AG10803 (cell line): Measurements from ENCODE around the gene TDRD12.

ENCODE experiments used
- DNase-seq: peaks from one replicate; pipeline ENCODE4 v3.0.0; 2010; ENCODE audit warnings: low read depth
- H3K4me3 ChIP-seq: 2 replicates; pipeline ENCODE4 v1.5.1; 2011; ENCODE audit warnings: mild to moderate bottlenecking, low read length, control low read depth
- TF ChIP-seq, protein P1 (sequence below): conservative IDR thresholded peaks from 2 replicates; pipeline ENCODE4 v1.5.1; 2011; ENCODE audit warnings: mild to moderate bottlenecking, low read length, control low read depth, inconsistent platforms

TDRD12 gene

GRCh38 chr19:32816555-32817099, 97.1 kb downstream of the TDRD12 start:
- TF ChIP-seq, protein P1, sequence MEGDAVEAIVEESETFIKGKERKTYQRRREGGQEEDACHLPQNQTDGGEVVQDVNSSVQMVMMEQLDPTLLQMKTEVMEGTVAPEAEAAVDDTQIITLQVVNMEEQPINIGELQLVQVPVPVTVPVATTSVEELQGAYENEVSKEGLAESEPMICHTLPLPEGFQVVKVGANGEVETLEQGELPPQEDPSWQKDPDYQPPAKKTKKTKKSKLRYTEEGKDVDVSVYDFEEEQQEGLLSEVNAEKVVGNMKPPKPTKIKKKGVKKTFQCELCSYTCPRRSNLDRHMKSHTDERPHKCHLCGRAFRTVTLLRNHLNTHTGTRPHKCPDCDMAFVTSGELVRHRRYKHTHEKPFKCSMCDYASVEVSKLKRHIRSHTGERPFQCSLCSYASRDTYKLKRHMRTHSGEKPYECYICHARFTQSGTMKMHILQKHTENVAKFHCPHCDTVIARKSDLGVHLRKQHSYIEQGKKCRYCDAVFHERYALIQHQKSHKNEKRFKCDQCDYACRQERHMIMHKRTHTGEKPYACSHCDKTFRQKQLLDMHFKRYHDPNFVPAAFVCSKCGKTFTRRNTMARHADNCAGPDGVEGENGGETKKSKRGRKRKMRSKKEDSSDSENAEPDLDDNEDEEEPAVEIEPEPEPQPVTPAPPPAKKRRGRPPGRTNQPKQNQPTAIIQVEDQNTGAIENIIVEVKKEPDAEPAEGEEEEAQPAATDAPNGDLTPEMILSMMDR = no peak
- DNase-seq = no peak
- no peak overlapping the region for H3K4me3 ChIP-seq

DNA sequence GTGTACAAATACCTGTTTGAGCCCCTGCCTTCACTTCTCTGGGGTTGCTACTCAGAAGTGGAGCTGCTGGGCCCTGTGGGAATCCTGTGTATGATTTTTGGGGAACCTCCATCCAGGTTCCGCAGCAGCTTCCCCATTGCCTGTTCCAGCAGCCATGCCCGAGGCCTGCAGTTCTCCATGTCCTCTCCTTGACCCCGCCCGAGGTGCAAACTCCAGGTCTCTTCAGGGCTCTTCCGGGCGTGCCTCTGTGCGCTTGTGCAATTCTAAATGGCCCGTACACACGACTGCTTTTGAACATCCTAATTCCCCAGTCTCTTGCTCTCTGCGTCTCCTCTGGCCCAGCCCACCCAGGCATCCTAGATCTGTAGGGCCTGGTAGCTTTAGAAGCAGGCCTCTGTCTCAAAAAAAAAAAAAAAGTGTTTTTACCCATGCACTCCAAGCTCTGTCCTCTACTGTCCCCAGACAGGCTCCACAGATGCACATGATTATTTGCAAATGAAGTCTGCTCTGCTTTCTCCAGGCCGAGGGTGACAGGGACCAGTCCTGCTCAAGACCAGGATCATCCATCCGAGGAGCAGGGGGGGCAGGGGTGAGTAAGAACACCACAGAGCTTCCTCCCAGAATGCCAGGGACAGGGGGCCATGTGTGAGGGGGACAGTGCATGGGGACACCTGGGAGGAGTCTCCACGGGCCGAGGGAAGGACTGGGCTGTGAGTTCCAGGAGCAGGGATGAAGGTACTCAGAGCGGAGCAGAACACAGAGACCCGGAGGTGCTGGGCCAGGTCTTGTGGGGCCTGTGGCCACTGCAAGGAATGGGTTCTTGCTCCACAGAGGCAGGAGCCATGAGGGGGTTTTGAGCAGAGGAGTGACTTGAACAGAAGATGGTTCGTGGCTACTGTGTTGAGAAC, 98.3 kb downstream of the TDRD12 start:
- no peak overlapping the region for H3K4me3 ChIP-seq
- DNase-seq = no peak

DNA sequence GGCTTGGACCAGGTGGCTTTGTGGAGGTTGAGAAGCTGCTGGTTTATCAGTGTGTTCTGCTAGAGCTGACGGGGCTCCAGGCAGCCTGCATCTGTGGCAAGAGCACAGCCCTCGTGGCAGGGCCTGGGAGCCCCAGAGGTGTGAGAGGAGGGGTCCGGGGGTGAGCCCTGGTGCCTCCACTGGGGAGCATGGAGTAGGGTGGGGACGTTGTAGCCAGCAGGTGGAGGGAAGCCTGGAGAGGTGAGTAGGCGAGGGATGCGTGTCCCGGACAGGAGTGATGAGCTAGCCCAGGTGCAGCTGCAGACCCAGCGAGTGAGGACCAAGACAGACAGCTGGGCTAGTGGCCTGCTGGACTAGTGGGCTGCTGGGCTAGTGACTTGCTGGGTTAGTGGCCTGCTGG, 99.0 kb downstream of the TDRD12 start:
- TF ChIP-seq, protein P1 = no peak
- H3K4me3 ChIP-seq = no peak overlapping the region
- no peak for DNase-seq

More for the DNA sequence above, 98.3 kb downstream of the TDRD12 start:
- TF ChIP-seq, protein P1 = no peak

- DNase-seq = no peak
- H3K4me3 ChIP-seq = no peak overlapping the region
- TF ChIP-seq, protein P1 = no peak
Measured at GRCh38 chr19:32819419-32820400, 100.1 kb downstream of the TDRD12 start.

GRCh38 chr19:32822916-32823746, 103.6 kb downstream of the TDRD12 start:
- TF ChIP-seq, protein P1 = no peak
- no peak overlapping the region for H3K4me3 ChIP-seq
- no peak for DNase-seq

DNA sequence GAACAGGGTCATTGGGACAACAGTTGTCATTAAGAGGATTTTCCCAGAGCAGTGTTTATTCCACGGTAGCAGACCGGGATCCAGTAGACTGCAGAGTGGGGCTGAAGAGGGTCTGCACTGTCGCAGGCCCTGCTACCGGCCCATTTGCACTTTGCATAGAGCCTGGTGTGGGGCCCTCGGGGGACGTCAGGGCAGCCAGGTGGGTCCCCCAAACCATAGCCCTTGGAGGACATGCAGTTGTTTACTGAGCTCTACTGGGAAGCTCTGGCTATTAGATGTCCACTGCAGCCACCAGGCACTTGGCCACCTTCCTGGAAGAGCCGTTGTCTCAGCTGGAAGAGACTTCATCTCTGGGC, 104.2 kb downstream of the TDRD12 start:
- no peak for DNase-seq
- no peak overlapping the region for H3K4me3 ChIP-seq
- TF ChIP-seq, protein P1 = no peak
